B cell (primary cell): ENCODE measurements around the gene TAF4. TPM values are rescaled to one million over a fixed set of nuclear protein-coding genes. Genes with fewer than 3 reads are reported as not detected.

ENCODE experiments used
- ATAC-seq: fragments of 200-7000 bp; cut with Tn5 transposase; one replicate; pipeline ENCODE4 v1.10.0; 2021; ENCODE audit warnings: low read depth, mild to moderate bottlenecking, moderate number of reproducible peaks, moderate library complexity
- CTCF ChIA-PET: fragments of 350-600 bp; sonication (Branson Sonifier 250); formaldehyde crosslinking; loops from one replicate; lab custom pipeline; 2021; ENCODE audit warnings: antibody characterized with exemption, inconsistent platforms; lab: Charles Lee
- POLR2A ChIA-PET: fragments of 350-600 bp; sonication (Branson Sonifier 250); formaldehyde crosslinking; loops from one replicate; lab custom pipeline; 2021; ENCODE audit warnings: antibody characterized with exemption; lab: Charles Lee
- DNase-seq: peaks from one replicate; pipeline ENCODE4 v3.0.0; 2013
- H2AFZ ChIP-seq: 2 replicates; pipeline ENCODE4 v1.6.1; 2012; ENCODE audit warnings: mild to moderate bottlenecking, low read depth, low read length; ENCODE audit not compliant: insufficient read depth, poor library complexity, severe bottlenecking
- H3K27ac ChIP-seq, 2 donors: 1 replicate in 1 of 2; 2 replicates in 1 of 2; pipeline ENCODE4 v1.5.1; 2012 to 2013; ENCODE audit warnings: low read length in 2 of 2, mild to moderate bottlenecking in 2 of 2, moderate library complexity in 1 of 2
- H3K27me3 ChIP-seq, 4 experiments: fragments of 200-600 bp in 1 of 4; sonication (generic) in 1 of 4; replicated peaks in 1 of 4; 1 replicate in 2 of 4; 2 replicates in 2 of 4; pipeline versions ENCODE4 v1.6.1 to v1.7.0; 2013 to 2016; ENCODE audit warnings: low read length in 3 of 4, mild to moderate bottlenecking in 2 of 4, mixed read lengths in 1 of 4, moderate library complexity in 1 of 4; ENCODE audit not compliant: insufficient read depth in 4 of 4, control insufficient read depth in 3 of 4; ENCODE audit errors: control extremely low read depth in 1 of 4
- H3K36me3 ChIP-seq, 2 experiments: replicated peaks in 1 of 2; 1 replicate in 1 of 2; 2 replicates in 1 of 2; pipeline versions ENCODE4 v1.6.1 to v1.7.1; 2013; ENCODE audit warnings: low read length in 1 of 2; ENCODE audit not compliant: insufficient read depth in 2 of 2, control insufficient read depth in 1 of 2; ENCODE audit errors: control extremely low read depth in 1 of 2, extremely low read depth in 1 of 2
- H3K4me1 ChIP-seq, 2 donors: fragments of 200-600 bp in 1 of 2; sonication (generic) in 1 of 2; 1 replicate in 1 of 2; 2 replicates in 1 of 2; pipeline versions ENCODE4 v1.5.1 to v1.6.1; 2013 to 2017; ENCODE audit warnings: low read length in 2 of 2; ENCODE audit not compliant: control insufficient read depth in 2 of 2, insufficient read depth in 2 of 2
- H3K4me2 ChIP-seq: replicated peaks from 2 replicates; pipeline ENCODE3; 2012; ENCODE audit warnings: mild to moderate bottlenecking, low read depth, low read length; ENCODE audit not compliant: poor library complexity, severe bottlenecking
- H3K4me3 ChIP-seq, 5 experiments: fragments of 200-600 bp in 1 of 5; sonication (generic) in 1 of 5; 1 replicate in 3 of 5; 2 replicates in 2 of 5; pipeline versions ENCODE4 v1.5.1 to v1.7.0; 2011 to 2016; ENCODE audit warnings: low read length in 4 of 5, mild to moderate bottlenecking in 4 of 5, low read depth in 2 of 5, control low read depth in 1 of 5, moderate library complexity in 1 of 5; ENCODE audit not compliant: insufficient read depth in 1 of 5; ENCODE audit errors: control extremely low read depth in 1 of 5, extremely low read depth in 1 of 5
- H3K79me2 ChIP-seq: fragments of 200-600 bp; sonication (generic); one replicate; pipeline ENCODE4 v1.6.0; 2016; ENCODE audit warnings: low read length; ENCODE audit not compliant: control insufficient read depth, insufficient read depth
- H3K9ac ChIP-seq: fragments of 200-600 bp; sonication (generic); 2 replicates; pipeline ENCODE4 v1.6.1; 2017; ENCODE audit warnings: mild to moderate bottlenecking, low read length, moderate library complexity
- H3K9me3 ChIP-seq, 3 donors: one replicate each; pipeline versions ENCODE4 v1.6.1 to v1.7.1; 2013; ENCODE audit warnings: low read length in 2 of 3; ENCODE audit not compliant: control insufficient read depth in 2 of 3, insufficient read depth in 1 of 3; ENCODE audit errors: control extremely low read depth in 1 of 3
- H4K20me1 ChIP-seq: 2 replicates; pipeline ENCODE4 v1.6.0; 2012; ENCODE audit warnings: mild to moderate bottlenecking, low read length; ENCODE audit not compliant: insufficient read depth, control insufficient read depth, poor library complexity, severe bottlenecking
- H3K27ac Mint-ChIP-seq: one replicate; pipeline ENCODE4 v1.8.0; 2021; ENCODE audit warnings: mixed read lengths
- H3K27me3 Mint-ChIP-seq: one replicate; pipeline ENCODE4 v1.8.0; 2021; ENCODE audit warnings: mixed read lengths
- H3K4me1 Mint-ChIP-seq: one replicate; pipeline ENCODE4 v1.8.0; 2021; ENCODE audit warnings: mixed read lengths
- H3K4me3 Mint-ChIP-seq: one replicate; pipeline ENCODE4 v1.8.0; 2021; ENCODE audit warnings: mixed read lengths
- H3K9me3 Mint-ChIP-seq: one replicate; pipeline ENCODE4 v1.8.0; 2022; ENCODE audit warnings: mixed read lengths; ENCODE audit not compliant: insufficient read depth
- EZH2 ChIP-seq: IDR thresholded peaks from 2 replicates; pipeline ENCODE4 v1.6.1; 2012; ENCODE audit warnings: borderline replicate concordance, low read depth, mild to moderate bottlenecking, moderate library complexity, low read length; ENCODE audit not compliant: insufficient read depth, poor library complexity, severe bottlenecking
- WGBS: methylation state at CpG from one replicate; pipeline ENCODE4 v1.1.5; 2013; ENCODE audit warnings: missing lambda C conversion rate; ENCODE audit not compliant: insufficient coverage; 5-methylcytosine and 5-hydroxymethylcytosine counted together
- intact Hi-C: fragments of 100-400 bp; cut with micrococcal nuclease; formaldehyde crosslinking; loops from one replicate; pipeline ENCODE4 v1.10.0; 2022
- polyA plus RNA-seq: library from polyadenylated mRNA; depleted of rRNA; stranded (reverse); fragments of >200 nt; gene quantifications from 2 replicates; pipeline ENCODE4 v1.2.3, GENCODE V29; 2012
- total RNA-seq, 2 donors: library from RNA; stranded (reverse); fragments of 120-200 nt in 1 of 2; gene quantifications; 1 replicate in 1 of 2; 2 replicates in 1 of 2; pipeline versions ENCODE4 v1.2.3 to v1.2.4, GENCODE V29; 2013 to 2022
- TF ChIP-seq, protein P1 (sequence below): fragments of 200-600 bp; IDR thresholded peaks from one replicate; pipeline ENCODE4 v1.8.0; 2022; ENCODE audit warnings: antibody characterized with exemption, mild to moderate bottlenecking

Gene TAF4
- total and polyA plus RNA-seq, 2 donors (not counting 1 experiment from before 2014, with no cell fraction given) = 13.9 to 39.5 TPM

DNA sequence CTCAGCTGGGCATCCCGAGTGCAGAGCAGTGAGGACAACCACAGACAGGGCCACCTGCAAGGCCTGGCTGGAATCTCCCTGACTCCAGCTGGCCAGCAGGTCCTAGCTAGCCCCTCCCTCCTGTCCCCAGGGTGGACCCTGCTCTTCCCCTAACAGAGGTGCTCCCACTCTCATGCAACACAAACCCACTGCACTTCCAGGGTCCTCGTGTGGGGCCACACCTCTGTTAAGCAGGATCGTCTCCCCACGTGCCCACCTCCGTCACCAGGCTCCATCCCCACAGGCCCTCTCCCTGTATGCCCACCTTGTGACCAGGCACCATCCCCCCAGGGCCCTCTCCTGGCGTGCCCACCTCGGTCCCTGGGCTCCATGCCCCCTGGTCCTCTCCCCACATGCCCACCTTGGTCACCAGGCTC, 17.3 kb downstream of the TAF4 start:
- Mint-ChIP-seq H3K27me3 (no peaks in the 10 kb centered on the region), H3K4me1 (peaks cover 42% of the 10 kb centered on the region), H3K9me3 (no peaks in the 10 kb centered on the region), H3K4me3 (no peak overlapping the region), H3K27ac (no peak overlapping the region)
- ATAC-seq (no peak), DNase-seq (no peak)
- H3K27me3 ChIP-seq = no peaks in the 10 kb centered on the region
- CTCF ChIA-PET = no interaction called here
- no peaks in the 10 kb centered on the region for H3K36me3 ChIP-seq
- H3K79me2 ChIP-seq = peaks cover 95% of the 10 kb centered on the region
- H3K4me1 ChIP-seq = peaks cover 14 to 16% of the 10 kb centered on the region in 2 donors
- intact Hi-C loops = no loop called here
- no peak overlapping the region for H3K4me3 ChIP-seq
- no peak overlapping the region for H3K4me2 ChIP-seq
- H2AFZ ChIP-seq = no peak overlapping the region
- no peaks in the 10 kb centered on the region for H3K9me3 ChIP-seq
- TF ChIP-seq, protein P1, sequence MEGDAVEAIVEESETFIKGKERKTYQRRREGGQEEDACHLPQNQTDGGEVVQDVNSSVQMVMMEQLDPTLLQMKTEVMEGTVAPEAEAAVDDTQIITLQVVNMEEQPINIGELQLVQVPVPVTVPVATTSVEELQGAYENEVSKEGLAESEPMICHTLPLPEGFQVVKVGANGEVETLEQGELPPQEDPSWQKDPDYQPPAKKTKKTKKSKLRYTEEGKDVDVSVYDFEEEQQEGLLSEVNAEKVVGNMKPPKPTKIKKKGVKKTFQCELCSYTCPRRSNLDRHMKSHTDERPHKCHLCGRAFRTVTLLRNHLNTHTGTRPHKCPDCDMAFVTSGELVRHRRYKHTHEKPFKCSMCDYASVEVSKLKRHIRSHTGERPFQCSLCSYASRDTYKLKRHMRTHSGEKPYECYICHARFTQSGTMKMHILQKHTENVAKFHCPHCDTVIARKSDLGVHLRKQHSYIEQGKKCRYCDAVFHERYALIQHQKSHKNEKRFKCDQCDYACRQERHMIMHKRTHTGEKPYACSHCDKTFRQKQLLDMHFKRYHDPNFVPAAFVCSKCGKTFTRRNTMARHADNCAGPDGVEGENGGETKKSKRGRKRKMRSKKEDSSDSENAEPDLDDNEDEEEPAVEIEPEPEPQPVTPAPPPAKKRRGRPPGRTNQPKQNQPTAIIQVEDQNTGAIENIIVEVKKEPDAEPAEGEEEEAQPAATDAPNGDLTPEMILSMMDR = no peak
- TF ChIP-seq EZH2 = no peak
- POLR2A ChIA-PET = no interaction called here
- WGBS = 96% methylated on average over 7 of the region's 7 CpGs
- peaks cover 86% of the 10 kb centered on the region for H4K20me1 ChIP-seq
- H3K27ac ChIP-seq = no peak overlapping the region
- H3K9ac ChIP-seq = no peak overlapping the region

DNA sequence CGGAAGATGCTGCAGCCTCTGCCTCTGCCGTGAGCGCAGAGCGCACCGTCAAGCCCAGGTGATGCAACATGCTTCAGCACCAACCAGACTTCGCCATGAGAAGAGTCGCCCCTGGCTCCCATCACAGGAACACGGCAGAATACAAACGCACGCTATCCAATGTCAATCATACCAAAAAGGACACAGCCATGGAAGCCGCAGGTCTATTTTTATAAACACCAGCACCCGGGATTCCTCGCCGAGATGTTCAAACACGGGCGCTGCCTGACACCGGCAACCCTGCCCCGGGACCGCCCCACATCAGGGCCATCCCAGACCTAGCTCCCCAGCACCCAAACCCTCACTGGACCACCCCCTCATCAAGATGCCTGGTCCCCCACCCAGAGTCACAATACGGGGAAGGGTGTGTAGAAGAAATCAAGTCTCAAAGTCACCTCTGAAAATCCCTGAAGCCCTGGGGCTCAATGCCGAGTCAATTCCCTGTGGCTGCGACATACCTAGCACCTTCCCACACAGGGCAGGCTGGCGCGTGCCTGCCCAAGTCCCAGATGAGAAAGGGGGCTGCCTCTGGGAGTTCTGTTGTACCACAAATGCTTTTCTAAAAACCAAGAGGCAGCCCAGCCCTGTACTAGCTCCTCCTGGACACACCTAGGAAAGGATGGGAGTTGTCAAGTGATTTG, 17.9 kb downstream of the TAF4 start:
- intact Hi-C loops = no loop called here
- Mint-ChIP-seq H3K4me3 (no peak overlapping the region), H3K27ac (no peak overlapping the region), H3K9me3 (no peaks in the 10 kb centered on the region), H3K4me1 (peaks cover 41% of the 10 kb centered on the region), H3K27me3 (no peaks in the 10 kb centered on the region)
- POLR2A ChIA-PET = no interaction called here
- H3K27me3 ChIP-seq = no peaks in the 10 kb centered on the region
- no peak overlapping the region for H3K4me3 ChIP-seq
- H4K20me1 ChIP-seq = peaks cover 85% of the 10 kb centered on the region
- no peak overlapping the region for H3K4me2 ChIP-seq
- ATAC-seq (no peak), DNase-seq (no peak)
- H3K9ac ChIP-seq = no peak overlapping the region
- H3K27ac ChIP-seq = no peak overlapping the region
- no peaks in the 10 kb centered on the region for H3K36me3 ChIP-seq
- peaks cover 95% of the 10 kb centered on the region for H3K79me2 ChIP-seq
- no peak overlapping the region for H2AFZ ChIP-seq
- no peaks in the 10 kb centered on the region for H3K9me3 ChIP-seq
- CTCF ChIA-PET = no interaction called here
- peaks cover 14 to 16% of the 10 kb centered on the region in 2 donors for H3K4me1 ChIP-seq
- WGBS = 93% methylated on average over 14 of the region's 24 CpGs
- no peak for TF ChIP-seq EZH2
- TF ChIP-seq, protein P1 = no peak
